Suppressor macrophage treated with lipopolysaccharide for 4 hours (primary cell): Measurements from ENCODE around the gene NAA15.
"Not testable (repeated sequence)": the region's sequence is repeated elsewhere in the genome, so short reads cannot be mapped to it uniquely, and the experiment has no call there.

Experiments used
- DNase-seq: peaks from one replicate; pipeline ENCODE4 v3.0.0-alpha.2; 2020

Gene NAA15

DNA sequence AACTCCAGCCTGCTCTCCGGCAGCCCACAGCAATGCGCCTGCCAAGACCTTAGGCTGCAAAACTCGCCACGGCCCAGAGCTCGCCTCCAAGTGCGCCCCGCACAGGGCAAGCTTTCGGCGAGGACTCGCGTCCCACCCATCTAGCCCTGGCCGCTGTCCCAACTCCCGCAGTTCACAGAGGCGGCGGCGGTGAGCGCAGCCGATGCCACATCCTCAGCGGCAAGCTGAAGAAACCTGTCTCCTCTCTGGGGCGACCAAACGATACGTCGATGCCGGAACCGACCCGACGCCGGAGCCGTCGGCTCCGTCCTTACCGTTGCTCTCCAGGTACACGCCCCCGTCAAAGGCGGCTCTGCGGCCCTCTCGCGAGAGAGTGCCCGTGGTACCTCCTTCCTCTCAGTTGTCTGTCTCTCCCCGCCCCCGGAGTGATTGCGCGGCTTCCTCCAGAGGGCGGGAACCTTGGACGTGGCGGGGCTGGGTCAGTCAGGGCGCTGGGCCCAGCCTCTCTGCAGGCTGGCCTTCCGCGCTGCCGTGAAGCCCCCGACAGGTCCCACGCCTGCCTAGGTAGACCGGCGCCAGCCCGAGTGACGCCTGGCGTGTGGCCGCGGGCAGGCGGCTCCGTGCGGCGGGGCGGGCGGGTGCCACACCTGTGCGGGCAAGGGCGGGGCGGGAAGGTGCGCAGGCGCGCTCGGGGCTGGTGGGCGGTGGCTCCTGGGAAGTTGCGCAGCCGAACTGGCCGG, 152.2 kb downstream of the NAA15 start:
- DNase-seq: peak; percentile 98

DNA sequence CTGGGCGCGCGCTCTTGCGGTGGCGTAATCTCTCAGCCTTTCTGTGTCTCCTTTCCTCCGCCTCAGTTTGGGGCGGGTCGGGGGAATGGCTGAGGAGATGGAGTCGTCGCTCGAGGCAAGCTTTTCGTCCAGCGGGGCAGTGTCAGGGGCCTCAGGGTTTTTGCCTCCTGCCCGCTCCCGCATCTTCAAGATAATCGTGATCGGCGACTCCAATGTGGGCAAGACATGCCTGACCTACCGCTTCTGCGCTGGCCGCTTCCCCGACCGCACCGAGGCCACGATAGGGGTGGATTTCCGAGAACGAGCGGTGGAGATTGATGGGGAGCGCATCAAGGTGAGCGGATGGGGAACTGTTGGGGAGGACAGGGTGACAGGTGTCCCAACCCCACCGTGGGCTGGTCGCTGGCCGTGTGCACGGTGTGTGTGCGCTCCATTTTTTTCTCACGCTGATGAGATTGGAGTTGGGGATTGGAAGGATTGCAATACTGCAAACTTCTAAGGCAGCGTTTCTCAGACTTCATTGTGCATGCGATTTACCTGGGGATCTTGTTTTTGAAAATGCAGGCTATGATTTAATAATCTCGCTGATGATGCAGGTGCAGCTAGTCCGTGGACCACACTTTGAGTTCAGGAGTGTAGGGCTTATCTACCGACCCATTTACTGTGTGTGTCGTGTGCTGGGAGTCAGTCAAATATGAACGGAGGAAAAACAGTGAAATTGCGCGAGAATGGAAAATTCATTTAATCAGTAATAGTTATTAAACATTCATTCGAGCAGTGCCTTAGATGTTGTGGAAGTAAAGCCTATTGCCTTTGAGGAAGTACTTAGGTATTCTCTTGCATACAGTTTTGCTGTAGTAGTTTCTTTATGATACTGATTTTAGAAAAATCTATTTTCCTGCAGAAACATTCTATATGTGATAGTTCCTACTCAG, 153.1 kb downstream of the NAA15 start, which contains the start of gene RAB33B:
Gene RAB33B, plus strand, starts transcription at position 11 of the 935 bp plus-strand sequence. Its CDS starts 75 bp downstream, at position 86.
- DNase-seq: peak; percentile 19

DNA sequence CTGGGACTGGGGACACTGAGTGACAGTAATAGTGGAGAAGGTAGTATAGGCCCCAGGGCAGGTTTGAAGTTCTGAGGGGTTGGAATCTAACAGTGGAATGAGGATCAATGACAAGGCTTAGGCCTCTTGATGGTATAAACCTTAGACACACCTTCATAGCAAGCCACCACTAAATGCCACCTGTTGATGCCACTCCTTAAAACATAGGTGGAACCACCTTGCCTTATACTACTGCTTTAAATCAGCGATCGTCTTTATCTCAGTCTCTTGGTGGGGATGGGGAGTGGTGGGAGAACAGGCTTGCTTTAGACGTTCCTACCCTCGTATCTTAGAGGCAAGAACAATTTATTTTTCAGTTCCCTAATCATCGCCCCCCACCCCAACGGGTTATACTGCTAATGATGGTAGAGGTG, 153.8 kb downstream of the NAA15 start:
- no peak for DNase-seq

DNA sequence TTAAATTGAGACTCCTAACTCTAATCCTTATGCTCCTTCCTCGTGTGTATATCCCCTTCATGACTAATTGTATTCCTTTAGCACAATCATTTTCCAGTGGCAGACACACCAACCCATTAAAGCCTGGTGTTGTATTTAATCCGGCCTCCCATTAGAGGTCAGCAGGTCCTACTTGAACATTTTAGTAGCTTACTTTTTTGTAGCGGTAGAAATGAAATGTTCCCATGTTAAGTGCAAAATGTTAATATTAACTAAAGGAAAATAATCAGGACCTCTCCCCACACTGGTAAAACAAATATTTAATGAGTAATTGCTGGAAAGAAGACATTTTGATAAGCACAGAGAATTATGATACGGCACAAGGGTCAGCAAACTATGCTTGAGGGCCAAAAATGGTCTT, 156.0 kb downstream of the NAA15 start:
- DNase-seq: no peak

DNA sequence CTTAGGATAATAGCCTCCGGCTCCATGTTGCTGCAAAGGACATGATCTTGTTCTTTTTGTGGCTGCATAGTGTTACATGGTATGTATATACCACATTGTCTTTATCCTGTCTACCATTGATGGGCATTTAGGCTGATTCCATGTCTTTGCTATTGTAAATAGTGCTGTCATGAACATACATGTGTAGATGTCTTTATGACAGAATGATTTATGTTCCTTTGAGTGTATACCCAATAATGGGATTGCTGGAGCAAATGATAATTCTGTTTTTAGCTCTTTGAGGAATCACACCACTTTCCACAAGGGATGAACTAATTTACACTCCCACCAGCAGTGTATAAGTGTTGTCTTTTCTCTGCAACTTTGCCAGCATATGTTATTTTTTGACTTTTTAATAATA, 157.2 kb downstream of the NAA15 start:
- no peak for DNase-seq

DNA sequence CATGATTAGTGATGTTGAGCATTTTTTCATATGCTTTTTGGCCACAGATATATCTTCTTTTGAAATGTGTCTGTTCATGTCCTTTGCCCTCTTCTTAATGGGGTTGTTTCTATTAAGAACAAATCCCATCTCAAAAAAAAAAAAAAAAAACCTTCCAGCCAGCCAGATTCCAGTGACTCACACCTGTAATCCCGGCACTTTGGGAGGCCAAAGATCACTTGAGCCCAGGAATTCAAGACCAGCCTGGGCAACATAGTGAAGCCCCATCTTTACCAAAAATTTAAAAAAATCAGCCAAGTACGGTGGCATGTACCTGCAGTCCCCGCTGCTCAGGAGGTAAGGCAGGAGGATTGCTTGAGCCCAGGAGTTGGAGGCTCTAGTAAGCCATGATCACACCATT, 157.7 kb downstream of the NAA15 start:
- DNase-seq: no peak

DNA sequence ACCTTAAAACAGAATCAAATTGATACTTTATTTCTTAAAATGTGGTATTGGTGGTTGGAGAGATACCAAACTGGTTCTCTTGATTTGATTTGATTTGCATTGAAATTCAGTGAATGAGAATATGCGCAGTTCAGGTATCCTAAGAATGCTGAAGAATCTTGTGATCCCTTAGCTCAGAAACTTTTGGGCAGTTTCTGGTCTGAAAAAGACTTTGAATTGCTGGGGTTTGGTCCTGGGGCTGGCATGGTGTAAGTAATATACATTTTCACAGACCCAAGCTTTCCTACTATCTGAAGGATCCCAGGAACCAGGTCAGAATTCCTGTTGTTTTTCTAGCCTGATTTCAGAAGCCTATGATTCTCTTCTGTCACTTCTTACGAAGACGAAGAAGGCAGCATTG, 159.3 kb downstream of the NAA15 start:
- DNase-seq: no peak

DNA sequence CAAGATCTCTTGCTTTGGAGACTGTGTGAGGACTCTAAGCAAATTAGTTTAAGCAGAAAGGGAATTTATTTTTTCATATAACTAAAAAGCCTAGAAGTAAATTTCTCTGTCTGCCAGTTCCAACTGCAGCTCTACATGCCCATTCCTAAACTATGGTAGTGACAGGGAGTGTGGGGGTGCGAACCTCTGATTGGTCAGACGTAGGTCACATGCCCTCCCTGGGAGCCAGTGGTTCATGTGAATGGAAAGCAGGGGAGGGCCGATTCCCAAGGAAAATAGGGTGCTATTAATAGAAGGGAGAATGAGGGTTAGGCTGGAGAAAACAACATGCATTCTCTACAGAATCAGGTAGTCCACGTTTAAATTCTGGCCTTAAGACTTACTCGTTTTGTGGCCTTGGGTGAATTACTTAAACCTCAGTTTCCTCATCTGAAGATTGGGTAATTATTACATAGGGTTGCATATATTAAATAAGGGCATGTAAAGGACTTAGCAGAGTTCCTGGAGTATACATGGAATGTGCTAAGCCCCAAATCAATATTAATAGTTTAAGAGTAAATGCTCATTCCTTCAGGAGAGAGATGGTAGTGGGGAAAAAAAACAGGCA, 159.8 kb downstream of the NAA15 start:
- DNase-seq: no peak

DNA sequence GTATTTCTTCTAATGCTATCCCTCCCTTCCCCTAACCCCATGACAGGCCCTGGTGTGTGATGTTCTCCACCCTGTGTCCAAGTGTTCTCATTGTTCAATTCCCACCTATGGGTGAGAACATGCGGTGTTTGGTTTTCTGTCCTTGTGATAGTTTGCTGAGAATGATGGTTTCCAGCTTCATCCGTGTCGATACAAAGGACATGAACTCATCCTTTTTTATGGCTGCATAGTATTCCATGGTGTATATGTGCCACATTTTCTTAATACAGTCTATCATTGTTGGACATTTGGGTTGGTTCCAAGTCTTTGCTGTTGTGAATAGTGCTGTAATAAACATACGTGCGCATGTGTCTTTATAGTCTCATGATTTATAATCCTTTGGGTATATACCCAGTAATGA, 163.2 kb downstream of the NAA15 start:
- not testable (repeated sequence) for DNase-seq

DNA sequence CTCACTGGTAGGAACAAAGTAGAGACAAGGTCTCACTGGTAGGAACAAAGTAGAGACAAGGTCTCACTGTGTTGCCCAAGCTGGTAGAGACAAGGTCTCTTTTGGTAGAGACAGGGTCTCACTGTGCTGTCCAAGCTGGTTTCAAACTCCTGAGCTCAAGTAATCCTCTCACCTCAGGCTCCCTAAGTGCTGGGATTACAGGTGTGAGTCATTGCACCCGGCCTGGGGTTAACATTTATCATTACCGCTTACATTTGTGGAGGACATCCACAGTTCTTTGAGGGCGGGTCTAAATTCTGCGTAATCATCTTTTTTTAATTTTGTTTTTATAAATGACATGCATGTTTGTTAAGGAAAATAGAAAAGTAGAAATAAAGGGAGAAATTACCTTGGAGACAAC, 164.6 kb downstream of the NAA15 start:
- DNase-seq: no peak

DNA sequence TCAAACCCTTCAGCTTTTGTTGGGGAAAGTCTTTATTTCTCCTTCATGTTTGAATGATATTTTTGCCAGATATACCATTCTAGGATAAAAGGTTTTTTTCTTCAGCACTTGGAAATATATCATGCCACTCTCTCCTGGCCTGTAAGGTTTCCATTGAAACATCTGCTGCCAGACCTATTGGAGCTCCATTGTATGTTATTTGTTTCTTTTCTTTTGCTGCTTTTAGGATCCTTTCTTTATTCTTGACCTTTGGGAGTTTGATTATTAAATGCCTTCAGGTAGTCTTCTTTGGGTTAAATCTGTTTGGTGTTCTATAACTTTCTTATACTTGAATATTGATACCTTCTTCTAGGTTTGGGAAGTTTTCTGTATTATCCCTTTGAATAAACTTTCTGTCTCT, 167.5 kb downstream of the NAA15 start:
- DNase-seq: not testable (repeated sequence)

DNA sequence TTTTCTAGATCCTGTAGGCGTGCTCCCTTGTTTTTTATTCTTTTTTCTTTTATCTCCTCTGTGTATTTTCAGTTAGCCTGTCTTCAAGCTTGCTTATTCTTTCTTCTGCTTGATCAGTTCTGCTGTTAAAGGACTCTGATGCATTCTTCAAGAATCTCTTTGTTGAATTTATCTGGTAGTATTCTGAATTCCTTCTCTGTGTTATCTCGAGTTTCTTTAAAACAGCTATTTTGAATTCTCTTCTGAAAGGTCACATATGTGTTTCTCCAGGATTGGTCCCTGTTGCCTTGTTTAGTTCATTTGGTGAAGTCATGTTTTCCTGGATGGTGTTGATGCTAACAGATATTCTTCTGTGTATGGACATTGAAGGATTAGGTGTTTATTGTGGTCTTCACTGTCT, 167.9 kb downstream of the NAA15 start:
- DNase-seq: no peak
